GM18517 (cell line): ENCODE results near the gene MLXIP.

Experiments
- ATAC-seq: cut with Tn5 transposase; IDR thresholded peaks from one replicate; pipeline ENCODE4 v1.9.1; 2021; ENCODE audit warnings: mild to moderate bottlenecking, moderate library complexity; ENCODE audit not compliant: unreplicated experiment

The MLXIP gene

DNA sequence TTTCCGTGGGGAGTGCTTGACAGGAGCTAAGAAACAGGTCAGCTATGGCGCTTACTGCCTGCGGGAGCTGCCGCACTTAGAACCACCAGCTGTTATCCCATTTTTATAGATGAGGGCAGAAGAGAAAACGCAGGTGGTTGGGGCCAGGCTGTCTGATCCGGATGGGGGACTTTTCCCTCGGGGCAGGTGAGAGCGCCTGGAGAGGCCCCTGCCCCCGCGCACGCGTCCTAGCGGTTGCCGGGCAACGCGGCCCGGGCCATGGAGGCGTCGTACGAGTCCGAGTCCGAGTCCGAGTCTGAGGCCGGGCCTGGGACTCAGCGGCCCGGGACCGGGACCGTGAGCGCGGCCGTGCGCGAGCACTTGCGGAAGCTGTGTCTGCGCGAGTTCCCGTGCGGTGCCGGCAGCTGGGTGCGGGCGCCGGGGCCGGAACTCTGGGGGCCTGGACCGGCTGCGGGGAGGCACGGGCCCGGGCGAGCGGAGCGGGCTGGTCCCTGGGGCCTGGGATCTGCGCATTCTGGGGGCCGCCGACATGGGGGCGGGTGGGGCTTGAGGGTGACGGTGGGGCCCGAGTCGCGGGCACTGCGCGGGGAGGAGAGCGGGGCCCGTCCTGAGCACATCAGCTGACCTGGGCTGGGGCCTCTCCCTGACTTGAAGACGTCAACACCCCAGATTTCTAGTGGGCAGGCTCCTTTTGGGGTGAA is 104.5 kb downstream of the MLXIP start, which contains the start of gene LRRC43:
Gene LRRC43 (plus strand): TSS at position 237 of the 701 bp plus-strand sequence. CDS start 22 bp downstream, at position 259.
- no peak for ATAC-seq

DNA sequence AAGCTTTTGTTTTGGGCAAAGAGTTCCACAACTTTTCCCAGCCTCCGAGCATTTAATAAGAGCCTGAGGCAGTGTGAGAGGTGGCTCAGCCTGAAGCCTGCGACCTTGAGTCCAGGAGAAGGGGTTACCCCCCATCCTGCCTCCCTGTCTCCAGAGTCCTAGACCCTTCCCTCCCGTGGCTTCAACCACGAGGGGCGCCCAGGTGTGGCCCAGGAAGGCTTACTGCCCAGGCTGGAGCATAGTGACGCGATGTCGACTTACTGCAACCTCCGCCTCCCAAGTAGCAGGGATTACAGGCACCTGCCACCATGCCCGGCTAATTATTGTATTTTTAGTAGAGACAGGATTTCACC is 105.0 kb downstream of the MLXIP start:
- no peak for ATAC-seq

DNA sequence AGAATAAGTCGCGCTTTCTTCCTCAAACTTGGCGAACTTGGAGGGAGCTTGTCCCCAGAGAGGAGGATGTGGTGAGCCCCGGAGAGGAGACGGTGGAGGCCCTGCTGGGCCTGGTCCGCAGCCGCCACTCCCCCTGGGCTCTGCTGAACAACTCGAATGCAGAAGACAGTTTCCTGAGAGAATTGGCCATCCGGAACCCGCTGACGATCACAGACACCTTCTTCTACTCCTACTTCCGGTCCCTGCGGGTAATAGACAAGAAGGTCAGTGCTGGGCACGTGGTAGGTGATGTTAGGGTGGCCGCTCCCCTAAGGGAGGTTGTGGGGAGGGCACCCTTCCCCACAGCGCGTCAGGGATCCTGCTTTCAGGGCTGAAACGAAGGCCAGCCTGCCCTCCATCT is 106.0 kb downstream of the MLXIP start:
- ATAC-seq, result no peak

DNA sequence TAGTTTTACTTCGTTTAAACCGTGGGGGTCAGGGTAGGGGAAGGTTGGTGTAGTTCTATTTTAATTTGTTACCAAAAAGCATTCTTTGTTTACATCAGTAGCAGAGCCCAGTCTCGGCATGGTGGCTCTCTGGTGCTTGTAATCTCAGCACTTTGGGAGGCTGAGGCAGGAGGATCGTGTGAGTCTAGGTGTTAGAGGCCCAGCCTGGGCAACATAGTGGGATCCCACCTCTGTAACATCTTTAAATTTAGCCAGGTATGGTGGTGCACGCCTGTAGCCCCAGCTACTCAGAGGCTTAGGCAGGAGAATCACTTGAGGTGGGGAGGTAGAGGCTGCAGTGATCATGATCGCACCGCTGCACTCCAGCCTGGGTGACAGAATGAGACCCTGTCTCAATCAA is 106.5 kb downstream of the MLXIP start:
- ATAC-seq, result no peak

DNA sequence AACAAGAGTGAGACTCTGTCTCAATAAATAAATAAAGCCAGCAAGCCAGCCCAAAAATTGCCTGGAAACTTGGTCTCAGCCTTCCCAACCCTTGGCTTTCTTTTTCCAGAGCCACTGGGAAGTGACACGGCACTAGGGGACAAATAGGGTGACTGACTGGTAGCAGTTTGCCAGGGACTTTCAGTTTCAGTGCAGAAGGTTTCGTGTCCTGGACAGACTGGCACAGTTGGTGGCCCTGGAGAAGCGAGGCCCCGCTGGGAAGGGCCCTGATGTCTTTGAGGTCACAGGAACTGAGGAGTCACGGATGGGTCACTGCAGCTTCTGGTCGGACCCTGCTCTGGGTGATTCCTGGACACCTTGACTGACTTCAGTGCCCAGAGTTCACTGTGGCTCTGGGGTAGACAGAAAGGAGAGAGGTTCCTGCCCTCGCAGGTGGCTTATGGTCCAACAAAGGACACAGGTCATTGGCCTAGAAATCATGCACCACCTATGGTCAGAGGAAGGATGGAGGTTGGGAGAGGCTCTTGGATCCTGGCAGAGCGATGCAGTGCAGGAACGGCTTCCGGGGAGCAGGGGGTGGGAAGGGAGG is 107.0 kb downstream of the MLXIP start:
- ATAC-seq, result no peak

DNA sequence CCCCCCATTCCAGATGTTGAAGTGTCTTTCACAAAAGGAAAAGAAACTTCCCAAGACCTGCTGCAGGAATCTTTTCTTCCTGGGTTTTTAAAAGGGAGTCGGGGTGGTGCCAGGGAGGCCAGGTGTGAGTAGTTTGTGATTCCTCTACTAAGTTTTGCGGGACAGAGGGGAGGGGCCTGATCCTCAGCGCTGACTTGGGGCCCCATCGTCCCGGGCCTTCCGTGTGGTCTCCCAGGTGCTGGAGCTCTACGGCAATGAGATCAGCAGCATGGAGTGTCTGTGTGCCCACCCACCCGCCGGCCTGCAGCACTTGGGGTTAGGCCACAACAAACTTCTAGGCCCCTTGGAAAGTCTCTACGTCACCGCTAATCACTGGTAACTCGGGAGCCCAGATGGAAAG is 108.9 kb downstream of the MLXIP start:
- no peak for ATAC-seq

DNA sequence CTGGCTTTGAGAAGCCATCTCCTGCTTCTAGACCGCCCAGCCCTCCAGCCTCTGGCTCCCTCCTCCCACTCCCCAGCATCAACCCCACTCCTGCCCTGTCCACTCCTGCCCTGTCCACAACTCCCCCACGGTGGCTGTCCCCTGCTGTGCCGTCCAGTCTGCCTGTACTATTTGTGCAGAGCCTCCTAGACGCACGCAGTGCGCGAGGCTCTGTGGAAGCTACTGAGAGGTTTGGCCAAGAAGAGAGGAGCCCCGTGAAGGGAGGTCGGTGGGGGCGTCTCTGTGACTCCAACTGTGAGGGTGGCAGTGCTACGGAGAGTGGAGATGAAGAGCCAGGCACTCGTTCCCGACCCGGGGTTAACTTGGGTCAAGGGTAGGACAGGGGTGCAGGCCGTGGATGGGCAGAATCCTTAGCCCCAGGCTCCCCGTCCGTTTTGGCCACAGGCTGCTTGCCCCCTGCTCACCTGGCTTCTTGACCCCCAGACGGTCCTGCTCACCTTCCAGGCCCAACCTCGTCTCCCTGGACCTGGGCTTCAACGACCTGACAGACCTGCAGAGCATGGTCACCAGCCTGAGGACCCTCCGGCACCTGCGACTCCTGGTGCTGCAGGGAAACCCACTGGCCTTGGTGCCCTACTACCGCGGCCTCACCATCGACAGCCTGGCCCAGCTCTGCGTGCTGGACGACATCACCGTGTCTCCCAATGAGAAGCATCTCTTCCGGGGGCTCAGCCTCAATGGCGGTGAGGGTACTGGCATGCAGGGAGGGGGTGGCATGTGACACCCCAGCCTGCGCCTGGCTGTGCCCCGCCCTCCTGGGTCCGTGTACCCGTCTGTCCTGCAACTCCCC is 111.3 kb downstream of the MLXIP start:
- ATAC-seq, result no peak

DNA sequence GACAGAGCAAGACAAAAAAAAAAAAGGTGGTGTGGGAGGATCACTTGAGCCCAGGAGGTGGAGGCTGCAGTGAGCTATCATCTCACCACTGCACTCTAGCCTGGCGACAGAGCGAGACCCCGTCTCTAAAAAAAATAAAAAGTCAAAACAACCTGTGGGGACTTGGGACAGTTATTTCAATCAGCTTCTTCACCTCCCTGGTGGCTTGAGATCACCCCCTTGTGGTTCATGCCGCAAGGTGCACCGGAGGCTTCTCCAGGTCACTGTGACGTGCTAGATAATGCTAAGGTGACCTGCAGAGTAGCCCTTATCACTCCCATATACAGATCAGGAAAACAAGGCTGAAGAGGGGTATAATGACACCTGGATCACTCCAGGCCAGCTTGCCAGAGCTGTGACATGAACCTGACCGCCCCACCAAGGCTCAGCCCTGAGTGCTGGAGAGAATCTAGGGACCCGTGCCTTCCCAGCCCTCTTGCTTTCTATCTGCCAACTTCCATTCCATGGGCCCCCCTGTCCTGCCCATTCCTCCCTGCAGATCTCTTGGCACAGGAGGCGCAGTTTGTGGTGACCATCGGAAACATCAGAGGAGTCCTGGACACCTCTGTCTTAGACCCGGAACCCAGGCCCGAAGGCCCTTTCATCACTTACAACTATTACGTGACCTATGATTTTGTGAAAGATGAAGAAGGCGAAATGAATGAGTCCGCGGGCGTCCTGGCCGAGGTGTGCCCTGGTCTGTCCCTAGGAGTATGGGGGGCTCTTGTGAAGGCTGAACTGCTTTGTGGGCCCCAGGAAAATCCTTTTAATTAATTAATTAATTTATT is 112.5 kb downstream of the MLXIP start:
- ATAC-seq, result no peak

DNA sequence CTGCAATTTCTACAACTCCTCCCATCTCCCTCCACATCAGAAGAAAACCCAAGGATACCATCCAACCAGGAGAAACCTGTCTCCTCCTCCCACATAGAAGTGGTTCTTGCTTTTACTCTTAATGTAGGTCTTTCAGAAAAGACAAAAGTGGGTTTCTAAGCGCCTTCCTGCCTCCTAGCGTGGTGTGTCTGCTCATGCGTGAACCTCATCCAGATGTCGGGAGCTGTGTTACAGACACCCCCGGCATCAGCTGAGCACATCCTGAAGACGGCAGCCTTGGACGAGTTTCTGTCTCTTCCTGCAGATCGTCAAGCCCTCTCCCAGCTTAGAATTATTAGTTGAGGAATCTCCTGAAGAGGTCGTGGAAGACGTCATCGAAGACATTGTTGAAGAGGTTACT is 113.9 kb downstream of the MLXIP start:
- no peak for ATAC-seq

DNA sequence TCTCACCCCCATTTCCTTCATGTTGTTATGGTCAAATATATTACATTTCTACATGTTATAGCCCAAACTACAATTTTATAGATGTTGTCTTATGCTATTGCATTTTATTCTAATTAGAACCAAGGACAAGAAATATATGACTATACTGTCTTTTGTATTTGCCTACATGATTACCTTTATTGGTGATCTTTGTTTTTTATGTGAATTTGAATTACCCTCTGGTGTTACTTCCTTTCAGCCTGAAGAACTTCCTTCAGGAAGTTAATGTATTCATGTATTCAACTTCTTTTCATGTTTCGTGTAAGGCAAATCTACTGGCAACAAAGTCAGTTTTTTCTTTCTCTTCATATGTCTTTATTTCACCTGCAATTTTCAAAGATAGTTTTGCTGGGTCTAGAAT is 116.2 kb downstream of the MLXIP start:
- ATAC-seq, result no peak

DNA sequence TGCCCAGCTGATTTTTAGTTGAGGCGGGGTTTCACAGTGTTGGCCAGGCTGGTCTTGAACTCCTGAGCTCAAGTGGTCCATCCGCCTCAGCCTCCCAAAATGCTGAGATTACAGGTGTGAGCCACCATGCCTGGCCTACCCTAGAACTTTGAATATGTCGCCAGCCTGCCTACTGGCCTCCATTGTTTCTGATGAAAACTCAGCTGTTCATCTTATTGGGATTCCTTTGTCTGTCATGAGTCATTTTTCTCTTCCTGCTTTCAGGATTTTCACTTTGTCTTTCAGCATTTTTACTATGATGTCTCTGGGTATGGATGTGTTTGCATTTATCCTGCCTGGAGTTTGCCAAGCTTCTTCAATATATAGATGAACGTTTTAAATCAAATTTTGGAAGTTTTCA is 116.8 kb downstream of the MLXIP start:
- no peak for ATAC-seq
